Bronchial epithelial cell (primary cell): Measurements from ENCODE around the gene AGMO. TPM values are rescaled to one million over a fixed set of nuclear protein-coding genes. Genes with fewer than 3 reads are reported as not detected.

Source experiments
- DNase-seq: peaks from one replicate; pipeline ENCODE4 v3.0.0-alpha.2; 2010; ENCODE audit warnings: low read depth
- FAIRE-seq: peaks from 2 replicates; lab custom pipeline; 2011; peaks lifted over from hg19 to GRCh38; lab: Jason Lieb, UNC
- H3K27me3 ChIP-seq: 2 replicates; pipeline ENCODE4 v1.5.1; 2011; ENCODE audit warnings: low read length; ENCODE audit not compliant: control insufficient read depth, insufficient read depth
- H3K36me3 ChIP-seq: 2 replicates; pipeline ENCODE4 v1.5.1; 2011; ENCODE audit warnings: low read length; ENCODE audit not compliant: control insufficient read depth, insufficient read depth
- H3K4me3 ChIP-seq: 2 replicates; pipeline ENCODE4 v1.5.1; 2011; ENCODE audit warnings: mild to moderate bottlenecking, low read depth, low read length, control low read depth
- total RNA-seq: library from RNA; depleted of rRNA; stranded (reverse); fragments of >200 nt; gene quantifications from 2 replicates; pipeline ENCODE4 v1.2.1, GENCODE V29; 2014
- TF ChIP-seq, protein P1 (sequence below): IDR thresholded peaks from 2 replicates; pipeline ENCODE4 v1.5.1; 2011; ENCODE audit warnings: mild to moderate bottlenecking, moderate library complexity, low read length, control low read depth, inconsistent platforms; ENCODE audit not compliant: insufficient read depth, severe bottlenecking

The AGMO gene
- total RNA-seq, 1 donor from 2014 or later, result under 0.01 TPM

DNA sequence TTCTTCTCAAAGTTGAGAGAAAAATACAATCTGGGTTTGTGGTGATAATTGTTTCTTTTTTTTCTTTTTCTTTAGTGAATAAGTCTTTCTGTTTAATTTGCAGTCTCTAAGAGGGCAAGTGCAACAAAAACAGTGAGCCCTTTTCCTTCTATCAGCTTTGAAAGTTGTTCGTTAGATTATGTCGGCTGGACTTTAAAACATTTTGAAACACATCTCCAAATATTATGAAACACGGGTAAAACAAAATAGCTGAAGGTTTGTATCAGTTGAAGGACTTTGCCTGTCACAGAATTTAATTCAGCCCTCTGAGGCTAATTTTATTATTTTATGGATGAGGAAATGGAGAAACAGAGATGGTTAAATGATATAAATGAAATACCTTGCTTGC lies 85.3 kb downstream of the AGMO start:
- FAIRE-seq, result no peak
- no peaks in the 10 kb centered on the region for H3K27me3 ChIP-seq
- no peak for DNase-seq

DNA sequence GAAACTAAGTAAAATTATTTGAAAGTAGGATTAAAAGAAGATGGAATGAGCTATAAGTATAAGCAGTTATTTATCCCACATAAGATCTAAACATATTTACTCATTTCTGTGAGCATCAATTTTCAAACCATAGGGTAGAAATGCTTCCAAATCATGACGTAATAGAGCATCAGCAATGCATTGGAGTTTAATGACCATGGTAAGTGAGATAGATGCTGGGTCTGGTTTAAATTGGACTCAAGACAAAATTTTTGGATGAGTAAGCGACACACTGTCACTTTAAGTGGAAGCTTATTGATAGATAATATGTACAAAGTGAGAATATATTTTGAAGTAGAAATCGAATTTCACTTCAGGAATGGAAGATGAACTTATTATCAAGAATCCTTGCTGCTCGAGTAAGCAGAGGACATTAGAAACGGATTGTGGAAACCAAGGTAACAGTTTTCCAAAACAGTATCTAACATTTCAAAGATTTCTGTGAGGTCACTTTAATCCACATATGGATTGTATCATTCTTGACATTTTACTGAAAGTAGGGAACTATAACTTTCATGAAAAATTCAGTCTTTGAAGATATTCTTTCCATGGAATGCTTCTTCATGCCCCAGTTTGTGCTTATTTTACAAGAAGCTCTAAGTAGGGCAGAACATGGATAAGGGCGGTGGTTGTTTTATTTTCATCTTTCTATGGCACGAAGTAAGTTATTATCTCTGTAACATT lies 85.8 kb downstream of the AGMO start:
- DNase-seq (no peak), FAIRE-seq (no peak)
- H3K27me3 ChIP-seq, result no peaks in the 10 kb centered on the region
- no peaks in the 10 kb centered on the region for H3K36me3 ChIP-seq
- H3K4me3 ChIP-seq, result no peak overlapping the region
- TF ChIP-seq, protein P1, sequence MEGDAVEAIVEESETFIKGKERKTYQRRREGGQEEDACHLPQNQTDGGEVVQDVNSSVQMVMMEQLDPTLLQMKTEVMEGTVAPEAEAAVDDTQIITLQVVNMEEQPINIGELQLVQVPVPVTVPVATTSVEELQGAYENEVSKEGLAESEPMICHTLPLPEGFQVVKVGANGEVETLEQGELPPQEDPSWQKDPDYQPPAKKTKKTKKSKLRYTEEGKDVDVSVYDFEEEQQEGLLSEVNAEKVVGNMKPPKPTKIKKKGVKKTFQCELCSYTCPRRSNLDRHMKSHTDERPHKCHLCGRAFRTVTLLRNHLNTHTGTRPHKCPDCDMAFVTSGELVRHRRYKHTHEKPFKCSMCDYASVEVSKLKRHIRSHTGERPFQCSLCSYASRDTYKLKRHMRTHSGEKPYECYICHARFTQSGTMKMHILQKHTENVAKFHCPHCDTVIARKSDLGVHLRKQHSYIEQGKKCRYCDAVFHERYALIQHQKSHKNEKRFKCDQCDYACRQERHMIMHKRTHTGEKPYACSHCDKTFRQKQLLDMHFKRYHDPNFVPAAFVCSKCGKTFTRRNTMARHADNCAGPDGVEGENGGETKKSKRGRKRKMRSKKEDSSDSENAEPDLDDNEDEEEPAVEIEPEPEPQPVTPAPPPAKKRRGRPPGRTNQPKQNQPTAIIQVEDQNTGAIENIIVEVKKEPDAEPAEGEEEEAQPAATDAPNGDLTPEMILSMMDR, result no peak

More for the DNA sequence above, 85.3 kb downstream of the AGMO start:
- TF ChIP-seq, protein P1, result no peak
- H3K36me3 ChIP-seq, result no peaks in the 10 kb centered on the region
- H3K4me3 ChIP-seq, result no peak overlapping the region

DNA sequence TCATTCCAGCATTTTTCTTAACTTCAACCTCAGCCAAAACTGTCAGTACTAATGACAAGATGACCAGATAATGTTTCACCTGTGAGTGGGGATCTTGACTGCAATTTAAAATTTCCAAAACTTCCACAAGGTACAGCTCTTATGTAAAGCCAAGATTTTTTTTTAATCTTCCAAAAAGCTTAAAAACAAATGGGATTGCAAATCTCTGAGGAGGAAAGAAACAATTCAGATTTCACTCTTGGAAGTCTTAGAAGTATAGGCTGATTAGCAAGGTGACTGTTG lies 90.2 kb downstream of the AGMO start:
- TF ChIP-seq, protein P1, result no peak
- Histone ChIP-seq H3K36me3 (no peaks in the 10 kb centered on the region), H3K27me3 (no peaks in the 10 kb centered on the region), H3K4me3 (no peak overlapping the region)
- DNase-seq (no peak), FAIRE-seq (no peak)

DNA sequence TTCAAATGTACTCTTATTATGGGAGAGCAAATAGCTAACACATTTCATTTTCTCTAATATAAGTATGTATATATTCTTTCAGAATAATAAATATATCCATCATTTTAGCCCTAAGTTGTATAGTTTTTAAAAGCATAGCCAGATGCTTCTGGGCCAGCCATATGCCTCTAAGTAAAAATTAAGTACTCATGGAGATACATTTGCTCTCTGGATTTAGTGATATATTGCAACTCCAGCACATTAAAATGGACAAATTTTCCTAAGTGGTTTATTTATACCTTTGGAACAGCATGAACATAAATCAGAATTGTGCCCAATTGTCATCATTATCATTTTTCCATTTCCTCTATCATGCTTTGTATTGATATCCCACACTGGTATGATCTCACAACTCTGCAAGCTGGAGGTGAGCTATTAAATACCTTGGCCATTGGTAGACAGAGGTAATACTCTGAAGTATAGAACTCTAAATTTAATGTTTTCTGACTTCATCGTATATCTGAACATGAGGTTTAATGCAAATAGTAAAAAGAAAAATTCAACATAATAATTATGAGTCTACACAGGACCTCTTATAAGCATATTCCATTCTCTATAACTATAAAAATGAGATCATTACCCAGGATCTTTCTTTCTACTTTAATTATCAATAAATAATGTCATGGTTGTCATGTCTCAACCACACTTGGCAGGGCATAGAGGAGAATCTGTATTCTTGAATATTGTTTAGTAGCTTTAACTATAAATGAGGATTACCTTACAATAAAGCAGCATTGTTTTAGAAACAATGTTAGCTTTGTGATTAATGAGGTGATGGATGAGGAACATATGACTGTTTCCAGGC lies 90.8 kb downstream of the AGMO start:
- no peak for DNase-seq
- Histone ChIP-seq H3K27me3 (no peaks in the 10 kb centered on the region), H3K4me3 (no peak overlapping the region), H3K36me3 (no peaks in the 10 kb centered on the region)
- TF ChIP-seq, protein P1, result no peak
- FAIRE-seq, result no peak

DNA sequence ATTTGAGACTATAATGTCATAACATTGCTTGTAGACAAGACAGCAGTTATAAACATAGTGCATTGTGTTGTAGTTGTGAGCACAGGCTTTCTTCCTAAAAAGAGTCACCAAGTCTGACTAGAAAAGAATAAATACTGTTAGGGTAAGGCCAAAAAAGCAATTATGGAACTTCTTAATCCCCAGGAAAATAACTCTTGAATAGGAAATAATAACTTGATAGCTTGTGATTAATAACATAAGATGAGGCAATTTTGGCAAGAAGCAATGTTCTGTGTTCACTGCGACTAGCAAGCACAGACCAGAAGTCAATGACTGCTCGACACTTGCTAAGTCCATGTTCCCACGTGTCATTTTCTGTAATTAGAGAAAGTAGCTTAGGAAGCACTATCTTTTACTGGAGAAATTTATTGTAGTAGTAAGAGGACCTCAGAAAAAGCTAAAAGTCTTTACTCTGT lies 97.1 kb downstream of the AGMO start:
- no peak for FAIRE-seq
- Histone ChIP-seq H3K4me3 (no peak overlapping the region), H3K27me3 (no peaks in the 10 kb centered on the region), H3K36me3 (no peaks in the 10 kb centered on the region)
- TF ChIP-seq, protein P1, result no peak
- no peak for DNase-seq
